Esophagus (tissue), 2 donors: ENCODE results near the gene TSPAN15. TPM values are rescaled to one million over a fixed set of nuclear protein-coding genes. Genes with fewer than 3 reads are reported as not detected.

Experiments used
- H3K27ac ChIP-seq, 2 donors: one replicate each; pipeline ENCODE4 v1.5.1; 2013; ENCODE audit warnings: low read depth in 2 of 2, mild to moderate bottlenecking in 2 of 2, inconsistent platforms in 1 of 2, low read length in 1 of 2, moderate library complexity in 1 of 2
- H3K27me3 ChIP-seq, 2 donors: one replicate each; pipeline ENCODE4 v1.6.1; 2013; ENCODE audit warnings: low read length in 2 of 2, control low read depth in 1 of 2, mild to moderate bottlenecking in 1 of 2; ENCODE audit not compliant: insufficient read depth in 2 of 2, control insufficient read depth in 1 of 2
- H3K36me3 ChIP-seq, 2 donors: one replicate each; pipeline ENCODE4 v1.6.1; 2013; ENCODE audit warnings: low read length in 1 of 2; ENCODE audit not compliant: control insufficient read depth in 2 of 2, insufficient read depth in 2 of 2
- H3K4me1 ChIP-seq, 2 donors: one replicate each; pipeline ENCODE4 v1.6.1; 2013; ENCODE audit warnings: low read length in 1 of 2; ENCODE audit not compliant: control insufficient read depth in 2 of 2, insufficient read depth in 2 of 2
- H3K4me3 ChIP-seq, 2 donors: one replicate each; pipeline ENCODE4 v1.5.1; 2013; ENCODE audit warnings: low read length in 2 of 2, mild to moderate bottlenecking in 2 of 2, low read depth in 1 of 2, moderate library complexity in 1 of 2
- H3K9me3 ChIP-seq, 2 donors: one replicate each; pipeline ENCODE4 v1.6.1; 2013; ENCODE audit warnings: mild to moderate bottlenecking in 2 of 2, low read depth in 1 of 2, low read length in 1 of 2, moderate library complexity in 1 of 2; ENCODE audit not compliant: control insufficient read depth in 2 of 2, insufficient read depth in 1 of 2
- WGBS, 2 donors: extraction: QIAGEN DNeasy Blood & Tissue Kit; methylation state at CpG; one replicate each; pipeline ENCODE4 v1.1.7; 2013; 5-methylcytosine and 5-hydroxymethylcytosine counted together
- polyA plus RNA-seq, 2 donors: library from polyadenylated mRNA; stranded (reverse); fragments of 200-250 nt; gene quantifications; one replicate each; pipeline ENCODE4 v1.2.3, GENCODE V29; 2013
- donor health status: healthy with polysubstance abuse.
- donor health status: Bipolar disorder and iron deficiency.

Gene TSPAN15
- polyA plus RNA-seq, 2 donors: 8.0 to 23.8 TPM

DNA sequence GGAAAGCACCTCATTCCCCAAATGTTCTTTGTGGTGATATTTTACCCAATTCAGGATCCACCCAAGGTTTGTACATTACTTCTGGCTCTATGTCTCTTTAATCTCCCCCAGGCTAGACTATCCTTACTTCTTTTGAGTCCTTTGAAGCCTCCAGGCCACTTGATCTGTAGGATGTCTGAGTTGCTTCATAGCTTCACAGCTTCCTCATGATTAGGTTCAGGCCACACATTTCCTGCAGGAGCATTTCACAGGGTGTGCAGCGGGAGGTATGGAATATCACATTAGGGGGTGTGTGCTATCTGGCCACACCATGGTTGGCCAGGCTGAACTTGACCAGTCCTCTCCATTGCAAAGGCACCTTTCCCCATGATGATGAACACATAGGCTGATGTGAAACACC lies 18.7 kb downstream of the TSPAN15 start:
- H3K4me1 ChIP-seq: peaks cover 7 to 14% of the 10 kb centered on the region in 2 donors
- H3K4me3 ChIP-seq: no peak overlapping the region
- H3K9me3 ChIP-seq: no peaks in the 10 kb centered on the region
- peaks cover 0 to 2% of the 10 kb centered on the region in 2 donors for H3K36me3 ChIP-seq
- H3K27me3 ChIP-seq: no peaks in the 10 kb centered on the region
- WGBS, 2 donors: 86 to 88% methylated on average over 1 of the region's 1 CpG
- no peak overlapping the region for H3K27ac ChIP-seq

GRCh38 chr10:69470463-69471384 lies 19.5 kb downstream of the TSPAN15 start:
- H3K4me1 ChIP-seq: peaks cover 7 to 14% of the 10 kb centered on the region in 2 donors
- WGBS, 2 donors: 78 to 80% methylated on average over 8 of the region's 8 CpGs

GRCh38 chr10:69472142-69472541 lies 20.9 kb downstream of the TSPAN15 start:
- H3K27ac ChIP-seq: peak overlapping the region in 1 of 2 donors; percentile 20

More at GRCh38 chr10:69470463-69471384, 19.5 kb downstream of the TSPAN15 start:
- Histone ChIP-seq H3K27ac (no peak overlapping the region), H3K36me3 (peaks cover 0 to 2% of the 10 kb centered on the region in 2 donors), H3K9me3 (no peaks in the 10 kb centered on the region), H3K4me3 (no peak overlapping the region), H3K27me3 (no peaks in the 10 kb centered on the region)

GRCh38 chr10:69472544-69472943 lies 21.3 kb downstream of the TSPAN15 start:
- Histone ChIP-seq H3K27me3 (no peaks in the 10 kb centered on the region), H3K4me1 (peaks cover 7 to 12% of the 10 kb centered on the region in 2 donors), H3K9me3 (no peaks in the 10 kb centered on the region), H3K27ac (peak overlapping the region in 1 of 2 donors; percentile 26), H3K36me3 (peaks cover 0 to 2% of the 10 kb centered on the region in 2 donors), H3K4me3 (no peak overlapping the region)
- 70 to 84% methylated on average over 4 of the region's 4 CpGs for WGBS, 2 donors

More at GRCh38 chr10:69472142-69472541, 20.9 kb downstream of the TSPAN15 start:
- Histone ChIP-seq H3K27me3 (no peaks in the 10 kb centered on the region), H3K36me3 (peaks cover 0 to 2% of the 10 kb centered on the region in 2 donors), H3K4me3 (no peak overlapping the region), H3K4me1 (peaks cover 7 to 12% of the 10 kb centered on the region in 2 donors), H3K9me3 (no peaks in the 10 kb centered on the region)
- WGBS, 2 donors: 92 to 93% methylated on average over 4 of the region's 4 CpGs

- H3K9me3 ChIP-seq: no peaks in the 10 kb centered on the region
- no peaks in the 10 kb centered on the region for H3K27me3 ChIP-seq
- peaks cover 0 to 4% of the 10 kb centered on the region in 2 donors for H3K36me3 ChIP-seq
- H3K4me3 ChIP-seq: no peak overlapping the region
- 61% methylated on average over 10 of the region's 10 CpGs for WGBS, 2 donors
- H3K27ac ChIP-seq: peak overlapping the region in 1 of 2 donors; percentile 66
- peaks cover 7 to 12% of the 10 kb centered on the region in 2 donors for H3K4me1 ChIP-seq
Observed at GRCh38 chr10:69473304-69473990, 22.2 kb downstream of the TSPAN15 start.

DNA sequence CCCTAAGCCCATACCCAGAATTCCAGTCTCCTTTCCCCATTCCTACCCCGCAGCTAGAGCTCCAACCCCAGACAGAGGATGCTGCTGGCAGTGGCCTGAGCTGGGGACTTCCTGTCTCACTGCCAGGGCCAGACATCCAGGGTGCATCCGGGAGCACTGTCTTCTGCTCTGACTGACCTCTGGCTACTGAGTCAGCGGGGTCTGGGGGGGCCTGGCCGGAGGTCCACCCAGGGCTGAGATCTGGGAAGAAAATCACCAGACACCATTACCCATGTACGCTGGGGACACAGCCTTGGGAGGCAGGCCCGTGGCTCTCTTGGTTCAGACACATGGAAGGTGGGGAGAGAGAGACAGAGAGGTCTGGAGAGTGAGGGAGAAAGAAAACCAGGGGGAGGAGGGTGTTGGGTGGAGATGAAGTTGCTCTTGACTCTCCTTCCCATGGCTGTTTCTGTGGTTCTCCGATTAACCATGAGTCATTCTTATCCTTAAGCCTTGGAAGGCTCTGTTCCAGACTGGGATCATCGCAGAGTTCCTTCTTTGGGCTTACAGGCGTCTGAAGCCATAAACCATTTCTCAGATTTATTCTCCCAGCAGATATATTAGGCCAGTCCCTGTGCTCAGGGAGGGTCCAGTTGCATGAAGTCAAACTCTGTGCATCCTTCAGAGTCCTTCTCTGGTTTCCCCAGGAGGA lies 23.6 kb downstream of the TSPAN15 start:
- Histone ChIP-seq H3K4me1 (peaks cover 7 to 12% of the 10 kb centered on the region in 2 donors), H3K4me3 (no peak overlapping the region), H3K36me3 (peaks cover 0 to 4% of the 10 kb centered on the region in 2 donors), H3K9me3 (no peaks in the 10 kb centered on the region), H3K27ac (peak overlapping the region; percentile 66 to 79), H3K27me3 (no peaks in the 10 kb centered on the region)
- WGBS, 2 donors: 33 to 47% methylated on average over 9 of the region's 9 CpGs

- 75 to 76% methylated on average over 2 of the region's 2 CpGs for WGBS, 2 donors
- peaks cover 0 to 4% of the 10 kb centered on the region in 2 donors for H3K36me3 ChIP-seq
- H3K27ac ChIP-seq: peak overlapping the region; percentile 20 to 72
- no peaks in the 10 kb centered on the region for H3K27me3 ChIP-seq
- H3K9me3 ChIP-seq: no peaks in the 10 kb centered on the region
- H3K4me3 ChIP-seq: no peak overlapping the region
- peaks cover 7 to 12% of the 10 kb centered on the region in 2 donors for H3K4me1 ChIP-seq
Observed at GRCh38 chr10:69475433-69475830, 24.2 kb downstream of the TSPAN15 start.

DNA sequence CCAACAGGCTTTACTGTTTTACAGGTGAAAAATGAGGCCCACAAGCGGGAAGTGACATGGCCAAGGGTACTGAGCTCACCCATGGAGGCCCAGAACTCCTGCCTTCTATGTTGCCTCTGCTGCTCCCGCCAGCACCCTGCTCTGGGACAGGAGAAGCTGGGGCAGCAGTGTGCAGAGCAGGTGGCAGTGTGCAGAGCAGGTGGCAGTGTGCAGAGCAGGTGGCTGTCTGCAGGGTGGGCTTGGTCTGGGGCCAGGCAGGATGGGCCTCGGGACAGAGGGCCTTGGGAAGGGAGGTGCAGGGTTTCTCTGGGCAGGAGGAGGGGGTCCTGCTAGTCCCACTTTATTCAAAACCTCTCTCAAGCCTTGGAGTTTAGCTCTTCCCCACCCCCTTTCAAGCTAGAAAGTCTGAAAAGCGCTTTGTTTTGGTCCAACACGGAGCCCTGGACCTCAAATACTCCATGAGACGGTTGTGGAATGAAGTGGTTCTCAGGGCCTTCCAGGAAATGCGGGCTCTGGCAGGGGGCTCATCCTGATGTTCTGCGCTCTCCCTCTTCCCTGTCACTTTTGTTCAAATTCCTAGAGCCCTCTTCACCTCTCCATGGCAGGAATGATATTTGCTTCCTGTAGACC lies 26.8 kb downstream of the TSPAN15 start:
- Histone ChIP-seq H3K4me3 (no peak overlapping the region), H3K9me3 (no peaks in the 10 kb centered on the region), H3K4me1 (peaks cover 7 to 13% of the 10 kb centered on the region in 2 donors), H3K27me3 (no peaks in the 10 kb centered on the region), H3K27ac (peak overlapping the region in 1 of 2 donors; percentile 3), H3K36me3 (peaks cover 0 to 2% of the 10 kb centered on the region in 2 donors)
- WGBS, 2 donors: 81 to 88% methylated on average over 8 of the region's 8 CpGs
